ENCODE data around the gene PPM1A.

- TF ChIP-seq EP300 (IDR thresholded peaks at IDR 0.05) (no peak), POLR2A (IDR thresholded peaks at IDR 0.05; ENCODE audit: low read length) (no peak), USF2 (IDR thresholded peaks at IDR 0.05) (no peak), CTCF (IDR thresholded peaks at IDR 0.05) (no peak), HOXA7 (CRISPR knock-in tag; IDR thresholded peaks at IDR 0.05) (no peak), RAD21 (conservative IDR thresholded peaks at IDR 0.05 in 1 of 2, IDR thresholded peaks at IDR 0.05 in 1 of 2) (no peak), MAX (IDR thresholded peaks at IDR 0.05) (no peak), CHD4 (IDR thresholded peaks at IDR 0.05; ENCODE audit: borderline replicate concordance) (no peak), POLR2AphosphoS2 (conservative IDR thresholded peaks at IDR 0.05; ENCODE audit: low read length) (no peak), RFX5 (IDR thresholded peaks at IDR 0.05) (no peak), JUNB (IDR thresholded peaks at IDR 0.05) (no peak)
Measured at GRCh38 chr14:60300019-60300418, 51.0 kb downstream of the PPM1A start.

Data from A549 (cell line).